HepG2 (cell line): Measurements from ENCODE around the gene HS6ST1. TPM values are rescaled to one million over a fixed set of nuclear protein-coding genes. Genes with fewer than 3 reads are reported as not detected.

ENCODE experiments used
- DR1 ChIP-seq: sonication (generic); formaldehyde crosslinking; IDR thresholded peaks from 2 replicates; pipeline ENCODE4 v1.8.0; 2021; ENCODE audit warnings: mild to moderate bottlenecking, missing genetic modification reagents, inconsistent platforms
- KDM4B ChIP-seq: sonication (generic); formaldehyde crosslinking; IDR thresholded peaks from 2 replicates; pipeline ENCODE4 v1.4.0; 2020; ENCODE audit warnings: missing genetic modification reagents
- MTF2 ChIP-seq: sonication (generic); formaldehyde crosslinking; IDR thresholded peaks from 2 replicates; pipeline ENCODE4 v1.5.0; 2020; ENCODE audit warnings: missing genetic modification reagents, borderline replicate concordance
- REPIN1 ChIP-seq: sonication (generic); formaldehyde crosslinking; IDR thresholded peaks from 2 replicates; pipeline ENCODE4 v1.8.0; 2022; ENCODE audit warnings: missing genetic modification reagents, low read depth, mild to moderate bottlenecking, borderline replicate concordance
- SIX1 ChIP-seq: sonication (generic); formaldehyde crosslinking; IDR thresholded peaks from 2 replicates; pipeline ENCODE4 v1.4.0; 2020; ENCODE audit warnings: missing genetic modification reagents, borderline replicate concordance
- ZFP82 ChIP-seq: sonication (generic); formaldehyde crosslinking; IDR thresholded peaks from 2 replicates; pipeline ENCODE4 v1.5.1; 2020; ENCODE audit warnings: mild to moderate bottlenecking, missing genetic modification reagents, borderline replicate concordance
- ZFP91 ChIP-seq: sonication (generic); formaldehyde crosslinking; IDR thresholded peaks from 2 replicates; pipeline ENCODE4 v1.9.0; 2022; ENCODE audit warnings: missing genetic modification reagents, mild to moderate bottlenecking, borderline replicate concordance
- ZMYM4 ChIP-seq: sonication (generic); formaldehyde crosslinking; IDR thresholded peaks from 2 replicates; pipeline ENCODE4 v1.8.1; 2023; ENCODE audit warnings: mild to moderate bottlenecking, missing genetic modification reagents
- ZNF260 ChIP-seq: sonication (generic); formaldehyde crosslinking; IDR thresholded peaks from 2 replicates; pipeline ENCODE4 v1.4.0; 2020; ENCODE audit warnings: missing genetic modification reagents, low read depth, mild to moderate bottlenecking, borderline replicate concordance
- ZNF784 ChIP-seq: sonication (generic); formaldehyde crosslinking; IDR thresholded peaks from 2 replicates; pipeline ENCODE4 v1.5.1; 2020; ENCODE audit warnings: missing genetic modification reagents, mild to moderate bottlenecking, borderline replicate concordance
- ZXDC ChIP-seq: sonication (generic); formaldehyde crosslinking; IDR thresholded peaks from 2 replicates; pipeline ENCODE4 v1.5.0; 2020; ENCODE audit warnings: mild to moderate bottlenecking, missing genetic modification reagents
- polyA plus RNA-seq, 8 experiments: library from polyadenylated mRNA; depleted of rRNA in 3 of 8; stranded (reverse) in 7 of 8; unstranded in 1 of 8; fragments of >200 nt; fragmentation: Illumina TruSeq in 4 of 8; extraction: Trizol in 4 of 8; gene quantifications; 2 replicates each; pipeline versions ENCODE4 v1.2.1 to v1.2.3, GENCODE V29; 2011 to 2016; ENCODE audit warnings: low read depth in 4 of 8, missing spikeins in 1 of 8, mixed read lengths in 1 of 8; ENCODE audit not compliant: insufficient read depth in 1 of 8
- total RNA-seq, 5 experiments: library from RNA; depleted of rRNA; stranded (reverse); fragments of >200 nt; fragmentation: Illumina TruSeq; extraction: Trizol; gene quantifications; 2 replicates each; pipeline ENCODE4 v1.2.3, GENCODE V29; 2016; ENCODE audit warnings: low read depth in 1 of 5
- TF ChIP-seq, protein P1 (sequence below): IDR thresholded peaks from 2 replicates; pipeline ENCODE4 v1.6.1; 2016; ENCODE audit warnings: missing biosample characterization, missing genetic modification reagents, low read depth
- TF ChIP-seq, protein P2 (sequence below): sonication (generic); formaldehyde crosslinking; IDR thresholded peaks from 2 replicates; pipeline ENCODE4 v1.4.0; 2020; ENCODE audit warnings: low read depth, missing genetic modification reagents
- TF ChIP-seq, protein P3 (sequence below): sonication (generic); formaldehyde crosslinking; IDR thresholded peaks from 2 replicates; pipeline ENCODE4 v1.5.0; 2020; ENCODE audit warnings: mild to moderate bottlenecking, missing genetic modification reagents

The HS6ST1 gene
- total and polyA plus RNA-seq, 2 of the 13 experiments (the other 11 are each of a cell fraction or from before 2014, with no cell fraction given) = 34.5 to 84.6 TPM

DNA sequence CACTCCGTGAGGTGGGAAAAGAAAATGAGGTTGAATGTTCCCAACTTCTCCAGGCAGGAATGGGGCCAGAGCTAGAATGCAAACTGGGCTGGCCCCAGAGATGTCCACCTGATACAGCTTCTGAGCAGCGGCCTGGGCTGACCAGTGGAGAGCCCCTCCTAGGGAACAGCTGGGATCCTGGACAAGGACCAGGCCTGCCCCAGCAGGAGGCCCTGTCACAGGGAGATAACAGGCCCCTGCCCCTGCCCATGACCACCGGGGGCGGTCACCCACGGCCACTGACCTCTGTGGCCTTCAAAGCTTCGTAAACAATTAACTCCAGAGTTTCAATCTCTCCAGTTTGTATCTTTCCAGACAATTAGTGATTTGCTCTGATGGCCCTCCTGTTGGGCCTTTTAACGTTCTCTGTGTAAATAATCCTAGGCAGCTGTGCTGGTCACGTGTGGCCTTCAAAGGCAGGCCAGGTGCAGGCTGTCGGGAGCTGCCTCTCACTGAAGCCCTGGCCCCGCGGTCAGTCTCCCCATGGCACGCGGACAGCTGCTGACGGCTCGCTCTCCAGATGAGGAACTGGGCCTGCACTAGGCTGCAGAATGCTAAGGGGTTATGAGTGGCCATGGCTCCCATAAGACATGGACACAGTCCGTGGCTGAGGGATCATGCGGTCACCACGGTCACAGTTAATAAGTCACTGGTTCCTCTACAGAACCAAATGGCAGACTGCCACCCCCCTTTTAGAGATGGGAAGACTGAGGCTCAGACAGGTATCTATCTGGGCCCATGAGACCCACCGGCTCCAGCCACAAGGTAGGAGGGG is 9.2 kb downstream of the HS6ST1 start (continued):
- TF ChIP-seq ZXDC (CRISPR knock-in tag) = peak; percentile 98
- TF ChIP-seq ZNF784 (CRISPR knock-in tag) = peak; percentile 92; the same call in 1 of the 2 replicates
- TF ChIP-seq MTF2 (CRISPR knock-in tag) = peak; percentile 43; the same call in 1 of the 2 replicates
- TF ChIP-seq SIX1 = peak; percentile 88; the same call in 1 of the 2 replicates
- TF ChIP-seq ZFP91 = peak; percentile 94
- TF ChIP-seq, protein P1, sequence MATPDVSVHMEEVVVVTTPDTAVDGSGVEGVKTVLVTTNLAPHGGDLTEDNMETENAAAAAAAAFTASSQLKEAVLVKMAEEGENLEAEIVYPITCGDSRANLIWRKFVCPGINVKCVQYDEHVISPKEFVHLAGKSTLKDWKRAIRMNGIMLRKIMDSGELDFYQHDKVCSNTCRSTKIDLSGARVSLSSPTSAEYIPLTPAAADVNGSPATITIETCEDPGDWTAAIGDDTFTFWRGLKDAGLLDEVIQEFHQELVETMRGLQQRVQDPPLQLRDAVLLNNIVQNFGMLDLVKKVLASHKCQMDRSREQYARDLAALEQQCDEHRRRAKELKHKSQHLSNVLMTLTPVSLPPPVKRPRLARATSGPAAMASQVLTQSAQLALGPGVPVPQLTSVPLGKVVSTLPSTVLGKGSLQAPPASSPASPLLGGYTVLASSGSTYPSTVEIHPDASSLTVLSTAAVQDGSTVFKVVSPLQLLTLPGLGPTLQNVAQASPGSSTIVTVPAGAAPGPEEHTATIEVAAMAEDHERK (CRISPR knock-in tag) = no peak
- peak; percentile 96 for TF ChIP-seq ZMYM4
- peak; percentile 100 for TF ChIP-seq REPIN1 (CRISPR knock-in tag)
- TF ChIP-seq, protein P2, sequence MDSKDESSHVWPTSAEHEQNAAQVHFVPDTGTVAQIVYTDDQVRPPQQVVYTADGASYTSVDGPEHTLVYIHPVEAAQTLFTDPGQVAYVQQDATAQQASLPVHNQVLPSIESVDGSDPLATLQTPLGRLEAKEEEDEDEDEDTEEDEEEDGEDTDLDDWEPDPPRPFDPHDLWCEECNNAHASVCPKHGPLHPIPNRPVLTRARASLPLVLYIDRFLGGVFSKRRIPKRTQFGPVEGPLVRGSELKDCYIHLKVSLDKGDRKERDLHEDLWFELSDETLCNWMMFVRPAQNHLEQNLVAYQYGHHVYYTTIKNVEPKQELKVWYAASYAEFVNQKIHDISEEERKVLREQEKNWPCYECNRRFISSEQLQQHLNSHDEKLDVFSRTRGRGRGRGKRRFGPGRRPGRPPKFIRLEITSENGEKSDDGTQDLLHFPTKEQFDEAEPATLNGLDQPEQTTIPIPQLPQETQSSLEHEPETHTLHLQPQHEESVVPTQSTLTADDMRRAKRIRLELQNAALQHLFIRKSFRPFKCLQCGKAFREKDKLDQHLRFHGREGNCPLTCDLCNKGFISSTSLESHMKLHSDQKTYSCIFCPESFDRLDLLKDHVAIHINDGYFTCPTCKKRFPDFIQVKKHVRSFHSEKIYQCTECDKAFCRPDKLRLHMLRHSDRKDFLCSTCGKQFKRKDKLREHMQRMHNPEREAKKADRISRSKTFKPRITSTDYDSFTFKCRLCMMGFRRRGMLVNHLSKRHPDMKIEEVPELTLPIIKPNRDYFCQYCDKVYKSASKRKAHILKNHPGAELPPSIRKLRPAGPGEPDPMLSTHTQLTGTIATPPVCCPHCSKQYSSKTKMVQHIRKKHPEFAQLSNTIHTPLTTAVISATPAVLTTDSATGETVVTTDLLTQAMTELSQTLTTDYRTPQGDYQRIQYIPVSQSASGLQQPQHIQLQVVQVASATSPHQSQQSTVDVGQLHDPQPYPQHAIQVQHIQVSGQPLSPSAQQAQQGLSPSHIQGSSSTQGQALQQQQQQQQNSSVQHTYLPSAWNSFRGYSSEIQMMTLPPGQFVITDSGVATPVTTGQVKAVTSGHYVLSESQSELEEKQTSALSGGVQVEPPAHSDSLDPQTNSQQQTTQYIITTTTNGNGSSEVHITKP (CRISPR knock-in tag) = peak; percentile 86; the same call in 1 of the 2 replicates
- TF ChIP-seq DR1 (CRISPR knock-in tag) = peak; percentile 92
- TF ChIP-seq KDM4B (CRISPR knock-in tag) = peak; percentile 80
- TF ChIP-seq, protein P3, sequence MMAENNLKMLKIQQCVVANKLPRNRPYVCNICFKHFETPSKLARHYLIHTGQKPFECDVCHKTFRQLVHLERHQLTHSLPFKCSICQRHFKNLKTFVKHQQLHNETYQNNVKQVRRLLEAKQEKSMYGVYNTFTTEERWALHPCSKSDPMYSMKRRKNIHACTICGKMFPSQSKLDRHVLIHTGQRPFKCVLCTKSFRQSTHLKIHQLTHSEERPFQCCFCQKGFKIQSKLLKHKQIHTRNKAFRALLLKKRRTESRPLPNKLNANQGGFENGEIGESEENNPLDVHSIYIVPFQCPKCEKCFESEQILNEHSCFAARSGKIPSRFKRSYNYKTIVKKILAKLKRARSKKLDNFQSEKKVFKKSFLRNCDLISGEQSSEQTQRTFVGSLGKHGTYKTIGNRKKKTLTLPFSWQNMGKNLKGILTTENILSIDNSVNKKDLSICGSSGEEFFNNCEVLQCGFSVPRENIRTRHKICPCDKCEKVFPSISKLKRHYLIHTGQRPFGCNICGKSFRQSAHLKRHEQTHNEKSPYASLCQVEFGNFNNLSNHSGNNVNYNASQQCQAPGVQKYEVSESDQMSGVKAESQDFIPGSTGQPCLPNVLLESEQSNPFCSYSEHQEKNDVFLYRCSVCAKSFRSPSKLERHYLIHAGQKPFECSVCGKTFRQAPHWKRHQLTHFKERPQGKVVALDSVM (CRISPR knock-in tag) = peak; percentile 76; the same call in 1 of the 2 replicates
- peak; percentile 68; the same call in 1 of the 2 replicates for TF ChIP-seq ZFP82 (CRISPR knock-in tag)
- no peak for TF ChIP-seq ZNF260 (CRISPR knock-in tag)
